Measurements from ENCODE around the gene BICRAL. TPM values are rescaled to one million over a fixed set of nuclear protein-coding genes. Genes with fewer than 3 reads are reported as not detected.

The BICRAL gene
- total and polyA plus RNA-seq, 2 of the 4 experiments (the other 2 are of a cell fraction), result 4.0 to 6.1 TPM

DNA sequence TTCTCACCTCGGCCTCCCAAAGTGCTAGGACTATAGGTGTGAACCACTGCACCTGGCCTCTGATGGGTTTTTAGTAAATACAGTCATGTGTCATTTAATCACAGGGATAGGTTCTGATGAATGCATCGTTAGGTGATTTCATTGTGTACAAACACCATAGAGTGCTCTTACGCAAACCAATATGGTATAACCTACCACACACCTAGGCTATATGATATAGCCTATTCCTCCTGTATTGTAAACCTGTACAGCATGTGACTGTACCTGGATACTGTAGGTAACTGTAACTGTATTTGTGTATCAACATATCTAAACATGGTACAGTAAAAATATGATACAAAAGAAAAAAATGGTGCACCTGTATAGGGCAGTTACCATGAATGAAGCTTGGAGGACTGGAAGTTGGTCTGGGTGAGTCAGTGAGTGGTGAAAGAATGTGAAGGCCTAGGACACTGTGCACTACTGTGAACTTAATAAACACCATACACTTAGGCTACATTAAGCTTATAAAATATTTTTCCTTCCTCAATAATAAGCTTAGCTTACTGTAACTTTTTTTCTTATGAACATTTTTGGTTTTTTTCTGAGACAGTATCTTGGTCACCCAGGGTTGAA is 10.0 kb downstream of the BICRAL start:
- no peak overlapping the region for H3K23ac ChIP-seq (ENCODE audit: low read depth, low read length)
- whole genome bisulfite sequencing, 2 experiments (ENCODE audit: extremely low coverage in 2 of 2, insufficient read length in 1 of 2), result no CpG with 5 or more reads among the region's 3 CpGs
- TF ChIP-seq MAFK (IDR thresholded peaks at IDR 0.05; ENCODE audit: low read depth, low read length) (no peak), RFX5 (IDR thresholded peaks at IDR 0.05; ENCODE audit: low read depth, low read length) (no peak), RAD21 (IDR thresholded peaks at IDR 0.05; ENCODE audit: low read length) (no peak)
- TF ChIP-seq, protein P1, sequence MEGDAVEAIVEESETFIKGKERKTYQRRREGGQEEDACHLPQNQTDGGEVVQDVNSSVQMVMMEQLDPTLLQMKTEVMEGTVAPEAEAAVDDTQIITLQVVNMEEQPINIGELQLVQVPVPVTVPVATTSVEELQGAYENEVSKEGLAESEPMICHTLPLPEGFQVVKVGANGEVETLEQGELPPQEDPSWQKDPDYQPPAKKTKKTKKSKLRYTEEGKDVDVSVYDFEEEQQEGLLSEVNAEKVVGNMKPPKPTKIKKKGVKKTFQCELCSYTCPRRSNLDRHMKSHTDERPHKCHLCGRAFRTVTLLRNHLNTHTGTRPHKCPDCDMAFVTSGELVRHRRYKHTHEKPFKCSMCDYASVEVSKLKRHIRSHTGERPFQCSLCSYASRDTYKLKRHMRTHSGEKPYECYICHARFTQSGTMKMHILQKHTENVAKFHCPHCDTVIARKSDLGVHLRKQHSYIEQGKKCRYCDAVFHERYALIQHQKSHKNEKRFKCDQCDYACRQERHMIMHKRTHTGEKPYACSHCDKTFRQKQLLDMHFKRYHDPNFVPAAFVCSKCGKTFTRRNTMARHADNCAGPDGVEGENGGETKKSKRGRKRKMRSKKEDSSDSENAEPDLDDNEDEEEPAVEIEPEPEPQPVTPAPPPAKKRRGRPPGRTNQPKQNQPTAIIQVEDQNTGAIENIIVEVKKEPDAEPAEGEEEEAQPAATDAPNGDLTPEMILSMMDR (conservative IDR thresholded peaks at IDR 0.05; ENCODE audit: low read depth, low read length), result no peak
- H3K14ac ChIP-seq (replicated peaks; ENCODE audit: low read depth, low read length), result no peak overlapping the region
- ChIA-PET CTCF (interaction anchor here (0.6 kb wide), 1 partner anchor 10 kb away, joined by 6 read pairs; no protein-coding TSS in a partner anchor), POLR2A (ENCODE audit: unreplicated experiment) (interaction anchor here (0.7 kb wide), 1 partner anchor 11 kb away, joined by 9 read pairs; no protein-coding TSS in a partner anchor)
- no peaks in the 10 kb centered on the region for H3K9me3 ChIP-seq (ENCODE audit: control insufficient read depth, insufficient read depth, low read length)
- no peak overlapping the region for H2BK15ac ChIP-seq (ENCODE audit: low read depth, low read length)
- no TSS peak for BruUV-seq (replicated peaks)
- no peak overlapping the region for H2BK5ac ChIP-seq (ENCODE audit: low read depth, low read length, poor library complexity, severe bottlenecking)
- no peak overlapping the region for H3K4me2 ChIP-seq (ENCODE audit: low read depth, low read length)
- peaks cover 9% of the 10 kb centered on the region for H4K20me1 ChIP-seq (ENCODE audit: insufficient read depth, low read length)
- no peak overlapping the region for H3K18ac ChIP-seq (ENCODE audit: low read depth, low read length)
- peaks cover 3% of the 10 kb centered on the region; the same call in 1 of the 2 replicates for H3K36me3 ChIP-seq (ENCODE audit: control insufficient read depth, insufficient read depth, low read length)
- peak; percentile 60 for ATAC-seq (ENCODE audit: low read depth)
- no peak overlapping the region for H3K27ac ChIP-seq (ENCODE audit: insufficient read depth, low read length)
- no peak overlapping the region for H3K4me3 ChIP-seq (ENCODE audit: insufficient read depth, low read depth, low read length)
- in situ Hi-C loops (cut with MboI; ENCODE audit: low sequenced_read_pairs) (no loop called here), dilution Hi-C loops (cut with HindIII; ENCODE audit: low sequenced_read_pairs, unreplicated experiment) (no loop called here), intact Hi-C loops (cut with micrococcal nuclease) (no loop called here)
- peaks cover 30 to 72% of the 10 kb centered on the region in 2 experiments for H3K79me1 ChIP-seq (ENCODE audit: low read depth in 1 of 2, low read length in 2 of 2)
- H4K91ac ChIP-seq (ENCODE audit: insufficient read depth, low read depth, low read length), result no peak overlapping the region
- no peak overlapping the region for H2AFZ ChIP-seq (replicated peaks; ENCODE audit: low read length, poor library complexity)
- H3K4me1 ChIP-seq (ENCODE audit: control insufficient read depth, insufficient read depth, low read length), result peaks cover 8% of the 10 kb centered on the region
- H2AK9ac ChIP-seq (replicated peaks; ENCODE audit: low read depth, low read length, poor library complexity), result no peak overlapping the region
- H4K5ac ChIP-seq (ENCODE audit: low read depth, low read length), result no peak overlapping the region
- H2AK5ac ChIP-seq (ENCODE audit: low read depth, low read length), result no peak overlapping the region
- H2BK120ac ChIP-seq (ENCODE audit: low read depth, low read length), result no peak overlapping the region
- H2BK20ac ChIP-seq (ENCODE audit: low read depth, low read length), result no peak overlapping the region
- no peaks in the 10 kb centered on the region for H3K27me3 ChIP-seq (ENCODE audit: control insufficient read depth, insufficient read depth, low read length)
- no peak overlapping the region for H3K56ac ChIP-seq (ENCODE audit: extremely low read depth, insufficient read depth, low read length)
- H3K9me1 ChIP-seq (ENCODE audit: insufficient read depth, low read length), result peaks cover 10% of the 10 kb centered on the region
- no peak overlapping the region for H4K8ac ChIP-seq (ENCODE audit: low read depth in 2 of 2, low read length in 2 of 2)
- H3K9ac ChIP-seq (ENCODE audit: low read depth, low read length), result no peak overlapping the region
- peak; percentile 48 for DNase-seq
- no peak overlapping the region for H3K4ac ChIP-seq (ENCODE audit: low read depth, low read length)
